GM19035 (cell line): ENCODE measurements around the gene FJX1.

Experiments used
- ATAC-seq: cut with Tn5 transposase; IDR thresholded peaks from one replicate; pipeline ENCODE4 v1.9.1; 2021; ENCODE audit not compliant: unreplicated experiment

Gene FJX1

DNA sequence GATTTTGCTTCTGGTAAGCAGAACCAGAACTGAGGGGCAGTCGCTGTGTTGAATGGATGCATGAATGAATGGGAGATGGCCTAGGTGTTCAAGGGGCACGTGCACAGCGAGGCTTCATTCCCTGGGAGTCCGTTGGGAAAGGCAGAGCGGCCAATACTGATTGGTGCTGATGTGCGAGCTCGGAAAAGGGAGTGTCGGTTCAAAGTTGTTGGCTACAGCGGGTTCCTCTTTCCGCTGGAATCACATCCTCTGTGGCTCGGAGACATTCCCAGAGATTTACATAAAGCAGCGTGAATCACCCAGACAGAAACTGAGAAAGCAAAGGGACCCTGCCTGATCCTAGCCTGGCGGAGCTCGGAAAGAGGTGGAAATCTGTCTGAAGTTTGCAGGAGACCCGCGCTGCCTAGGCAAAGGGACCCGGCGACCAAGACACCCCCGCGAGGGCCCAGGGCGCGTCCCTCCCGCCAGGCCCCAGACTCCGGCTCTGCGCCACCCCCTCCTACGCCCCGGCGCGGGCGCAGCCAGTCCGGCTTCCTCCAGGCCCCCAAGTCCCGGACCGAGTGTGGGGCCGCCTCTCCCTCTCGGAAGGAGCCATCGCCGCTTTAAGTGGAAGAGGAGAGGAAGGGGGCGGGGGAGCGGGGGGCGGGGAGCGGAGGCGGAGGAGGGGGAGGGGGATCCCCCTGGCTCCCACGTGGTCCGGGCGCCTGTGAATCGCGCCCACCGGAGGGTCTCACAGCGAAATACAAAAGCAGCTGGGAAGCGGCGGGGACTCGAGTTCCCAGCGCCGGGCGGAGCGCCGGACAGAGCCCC, at the start of gene FJX1:
Gene FJX1, plus strand, starts transcription at position 774 of the 810 bp plus-strand sequence. CDS start 177 bp downstream, outside the sequence.
- ATAC-seq, result peak; percentile 35

DNA sequence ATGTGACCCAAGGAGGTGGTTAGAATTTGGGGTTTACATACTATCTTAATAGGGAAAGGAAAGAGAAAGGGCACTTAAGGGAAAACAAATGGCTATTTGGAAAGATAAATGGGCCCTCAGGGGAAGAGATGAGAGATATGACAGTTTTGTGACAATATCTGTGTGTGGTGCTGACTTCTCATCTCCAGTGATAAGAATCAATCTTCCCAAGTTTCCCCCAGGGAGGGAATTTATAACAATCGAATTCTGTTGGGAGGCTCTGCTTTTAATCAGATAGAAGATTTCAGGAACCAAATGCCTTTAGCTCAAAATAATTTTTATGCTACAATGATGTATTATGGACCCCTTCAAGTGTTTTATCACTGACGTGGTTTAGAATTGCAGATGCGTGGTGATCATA, 46.6 kb upstream of the FJX1 start:
- ATAC-seq, result no peak

DNA sequence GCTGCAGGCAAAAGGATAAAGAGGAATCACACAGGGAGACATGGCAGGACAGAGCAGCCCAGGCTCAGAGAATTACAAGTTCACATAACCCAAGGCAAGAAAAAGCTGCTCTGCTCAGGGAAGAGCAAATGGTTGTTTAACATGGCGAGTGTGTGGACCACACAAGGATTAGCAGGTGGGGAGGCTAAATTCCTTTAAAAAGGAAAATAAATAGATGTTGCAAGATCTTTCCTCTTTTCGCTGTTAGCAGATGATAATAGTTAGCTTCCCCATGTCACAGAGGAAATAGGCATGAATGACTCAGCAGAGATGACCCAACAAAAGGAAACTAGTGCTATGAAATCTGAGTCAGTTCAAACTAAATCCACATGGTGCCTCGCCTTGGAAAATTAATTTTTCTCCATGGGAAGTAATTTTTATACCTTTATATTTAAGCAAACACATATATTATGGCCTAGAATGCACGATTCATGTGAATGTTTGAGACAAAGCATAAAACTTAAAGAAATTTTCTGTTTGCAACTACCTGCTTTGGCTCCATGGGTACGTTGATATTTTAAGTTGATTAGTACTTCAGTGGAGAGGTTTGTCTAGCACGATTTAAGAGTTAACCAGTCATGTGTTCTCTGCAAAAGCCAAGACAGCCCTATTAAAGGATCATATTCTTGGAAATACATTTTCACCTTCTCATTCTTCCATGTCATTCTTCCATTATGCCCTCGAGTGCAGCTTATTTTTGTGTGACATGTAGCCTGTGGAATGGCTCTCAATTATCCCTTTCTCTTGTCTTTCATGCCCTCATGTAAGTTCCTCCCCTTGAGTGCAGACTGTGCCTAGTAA, 38.5 kb upstream of the FJX1 start:
- no peak for ATAC-seq

GRCh38 chr11:35580397-35580781, 37.9 kb upstream of the FJX1 start:
- ATAC-seq, result no peak

DNA sequence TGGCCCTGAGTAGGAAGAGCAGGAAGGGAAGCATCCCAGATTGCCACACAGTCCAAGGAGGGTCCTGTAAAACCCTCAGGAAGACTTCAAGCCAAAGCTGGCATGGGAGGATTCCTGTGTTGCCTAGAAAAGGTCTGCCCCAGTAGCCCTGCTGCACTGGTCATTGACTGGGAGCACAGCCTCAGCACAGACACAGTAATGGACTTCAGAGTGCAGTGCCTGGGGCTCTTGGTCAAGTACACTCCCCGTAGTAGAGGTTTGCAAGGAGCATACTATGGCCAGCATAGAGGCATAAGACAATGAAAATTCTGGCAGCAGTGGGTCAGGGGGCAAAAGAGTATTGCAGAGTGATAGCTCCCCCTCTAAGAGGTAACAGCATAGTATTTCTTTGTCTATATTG, 36.2 kb upstream of the FJX1 start:
- ATAC-seq, result no peak

GRCh38 chr11:35583126-35583525, 35.1 kb upstream of the FJX1 start:
- no peak for ATAC-seq

DNA sequence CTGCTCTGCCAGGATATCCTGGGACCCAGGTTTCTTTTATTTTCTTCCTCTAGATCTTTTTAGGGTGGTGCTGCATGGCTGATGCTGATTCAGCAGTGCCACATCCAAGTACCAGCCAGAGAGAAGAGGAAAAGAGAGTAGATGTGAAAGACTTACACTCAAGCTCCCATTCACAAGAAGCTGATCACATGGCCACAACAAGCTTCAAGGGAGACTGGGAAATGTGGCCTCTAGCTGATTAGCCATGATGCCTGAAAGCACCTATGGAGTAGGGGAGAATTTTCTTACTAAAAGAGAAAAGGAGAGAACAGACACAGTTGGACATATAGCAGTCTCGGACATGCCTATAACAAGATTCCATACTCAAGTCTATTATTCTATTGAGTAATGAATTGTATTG, 34.4 kb upstream of the FJX1 start:
- no peak for ATAC-seq

DNA sequence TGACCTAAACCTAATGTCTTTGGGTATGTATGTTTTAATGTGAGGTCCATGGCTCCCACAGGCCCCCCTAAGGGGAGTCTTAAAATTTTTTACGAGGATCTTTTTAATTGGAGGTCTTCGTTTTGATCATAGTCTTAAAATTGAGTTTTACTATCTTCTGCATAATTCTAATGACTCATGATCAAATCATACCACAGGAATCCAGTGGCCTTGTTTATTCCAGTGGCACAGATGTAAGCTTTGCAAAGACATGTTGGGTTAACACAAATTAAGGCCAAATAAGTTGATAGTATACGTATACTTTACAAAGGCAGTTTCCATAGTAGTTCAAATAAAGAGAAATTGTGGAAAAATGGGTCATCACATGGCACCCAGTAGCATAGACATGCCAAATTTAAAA, 33.9 kb upstream of the FJX1 start:
- no peak for ATAC-seq

GRCh38 chr11:35585416-35585815, 32.8 kb upstream of the FJX1 start:
- no peak for ATAC-seq

GRCh38 chr11:35586222-35586621, 32.0 kb upstream of the FJX1 start:
- no peak for ATAC-seq

DNA sequence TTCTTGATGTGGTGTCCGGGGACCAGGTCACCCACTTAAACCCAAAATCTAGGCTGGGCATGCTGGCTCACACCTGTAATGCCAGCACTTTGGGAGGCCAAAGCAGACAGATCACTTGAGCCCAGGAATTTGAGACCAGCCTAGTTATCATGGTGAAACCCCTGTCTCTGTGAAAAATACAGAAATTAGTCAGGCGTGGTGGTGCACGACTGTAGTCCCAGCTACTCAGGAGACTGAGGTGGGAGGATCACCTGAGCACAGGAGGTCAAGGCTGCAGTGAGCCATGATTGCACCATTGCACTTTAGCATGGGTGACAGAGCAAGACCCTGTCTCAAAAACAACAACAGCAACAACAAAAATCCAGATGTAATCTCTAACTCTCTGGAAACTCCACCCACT, 30.3 kb upstream of the FJX1 start:
- ATAC-seq, result no peak

DNA sequence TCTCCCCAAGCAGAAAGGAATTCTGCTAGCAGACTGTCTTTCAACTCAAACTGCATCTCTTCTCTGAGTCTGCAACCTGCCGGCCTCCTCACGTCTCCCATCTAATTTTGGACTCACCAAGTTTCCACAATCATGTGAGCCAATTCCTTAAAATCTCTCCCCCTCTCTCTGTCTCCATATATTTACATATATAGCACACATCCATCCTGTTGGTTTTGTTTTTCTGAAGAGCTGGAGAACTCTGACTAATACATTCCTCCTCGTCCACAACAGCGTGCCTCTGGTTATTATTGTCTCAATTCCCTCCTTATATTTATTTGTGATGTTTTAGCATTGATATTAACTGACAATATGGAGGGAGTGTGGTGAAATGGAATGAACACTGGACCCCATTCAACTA, 29.6 kb upstream of the FJX1 start:
- ATAC-seq, result no peak

GRCh38 chr11:35589281-35589680, 29.0 kb upstream of the FJX1 start:
- no peak for ATAC-seq

- no peak for ATAC-seq
Observed at GRCh38 chr11:35590412-35590811, 27.8 kb upstream of the FJX1 start.

DNA sequence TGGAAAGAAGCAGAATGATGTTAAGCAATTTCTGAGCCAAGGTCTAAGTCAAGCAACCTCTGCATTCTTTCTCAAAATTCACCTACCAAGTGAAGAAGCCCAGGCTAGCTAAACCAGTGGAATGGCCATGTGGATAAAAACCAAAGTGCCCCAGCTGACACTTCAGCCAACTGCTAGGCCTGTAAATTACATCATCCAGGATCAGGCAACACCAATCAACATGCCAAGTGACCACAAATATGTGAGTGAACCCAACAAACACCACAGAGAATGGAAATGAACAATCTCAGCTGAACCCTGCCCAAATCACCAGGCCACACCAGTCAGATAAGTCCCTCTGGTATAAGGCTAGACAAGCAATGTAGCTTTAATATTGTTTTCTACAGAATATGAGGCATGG, 25.1 kb upstream of the FJX1 start:
- no peak for ATAC-seq

DNA sequence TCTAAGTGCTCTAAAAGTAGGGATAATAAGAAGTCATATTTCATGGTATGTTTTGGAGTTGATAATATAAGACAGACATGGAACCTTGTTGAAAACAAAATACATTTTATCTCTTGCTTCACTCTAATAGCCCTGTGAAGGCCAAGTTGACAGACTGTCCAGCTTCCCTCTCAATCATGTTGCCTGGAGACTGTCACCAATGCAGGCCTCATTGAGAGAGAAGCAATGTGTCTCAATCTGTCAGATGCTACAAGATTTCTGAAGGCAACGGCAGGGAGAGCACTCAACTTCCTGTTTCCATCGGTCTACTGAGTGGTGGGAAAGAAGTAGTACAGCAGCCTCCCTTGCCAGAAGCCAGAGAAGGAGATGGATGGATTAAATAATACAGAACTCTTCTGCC, 23.6 kb upstream of the FJX1 start:
- no peak for ATAC-seq

- ATAC-seq, result peak; percentile 59
Observed at GRCh38 chr11:35598254-35599125, 19.8 kb upstream of the FJX1 start.

GRCh38 chr11:35600331-35600838, 17.9 kb upstream of the FJX1 start:
- ATAC-seq, result no peak

DNA sequence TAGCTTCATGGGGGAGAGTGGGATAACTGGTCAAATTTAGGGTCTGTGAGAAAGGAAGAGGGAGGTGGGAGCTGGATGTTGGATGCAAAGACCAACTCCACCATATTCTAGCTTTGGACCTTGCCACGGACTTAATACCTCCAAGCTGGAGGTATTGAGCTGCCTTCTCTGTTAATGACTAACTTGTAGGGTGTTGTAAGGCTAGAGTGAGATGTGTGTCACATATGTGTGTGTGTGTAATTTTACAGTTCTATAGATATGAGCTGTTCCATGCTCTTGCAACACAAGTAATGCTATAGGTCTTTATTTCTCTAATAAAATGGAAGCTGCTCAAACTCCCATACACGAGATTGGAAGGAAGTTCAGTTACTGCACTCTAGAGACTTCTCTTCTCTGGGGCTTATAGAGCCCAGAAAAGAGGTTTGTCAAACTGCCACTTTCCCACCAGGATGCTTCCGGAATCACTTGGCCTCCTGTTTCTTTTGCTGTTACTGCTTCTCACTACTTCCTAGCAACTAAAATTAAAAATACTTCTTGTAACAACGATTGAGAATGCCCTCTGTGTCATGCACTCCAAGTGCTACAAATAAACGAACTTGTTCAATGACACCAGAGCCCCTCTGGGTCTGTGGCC, 16.0 kb upstream of the FJX1 start:
- ATAC-seq, result no peak

DNA sequence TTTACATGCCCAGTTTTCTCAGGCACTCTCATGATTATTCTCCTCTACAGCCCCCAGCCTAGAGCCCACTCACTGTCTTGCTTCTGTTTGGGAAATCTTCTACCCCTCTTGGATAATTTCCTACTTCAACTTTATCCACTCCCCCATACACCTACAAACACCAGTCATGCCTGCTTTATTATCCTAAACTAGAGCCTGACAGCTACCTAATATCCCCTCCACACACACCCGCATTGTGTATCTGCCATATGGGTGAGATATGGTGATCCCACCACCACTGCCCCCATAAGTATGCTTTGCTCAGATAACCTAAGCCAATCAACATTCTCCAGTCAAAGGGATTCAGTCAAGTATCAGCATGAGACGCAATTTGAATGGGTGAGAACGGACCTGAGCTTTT, 15.3 kb upstream of the FJX1 start:
- no peak for ATAC-seq

GRCh38 chr11:35605706-35606105, 12.6 kb upstream of the FJX1 start:
- no peak for ATAC-seq
